Panc1 (cell line): ENCODE measurements around the gene ZNF444. TPM values are rescaled to one million over a fixed set of nuclear protein-coding genes. Genes with fewer than 3 reads are reported as not detected.

Experiments
- ATAC-seq: fragments of 200-7000 bp; cut with Tn5 transposase; 2 replicates; pipeline ENCODE4 v1.9.1; 2020; ENCODE audit warnings: mild to moderate bottlenecking, moderate library complexity
- BruUV-seq: library from RNA; stranded (reverse); fragments of 400-500 nt; replicated peaks from 2 replicates; lab custom pipeline; 2021; lab: Mats Ljungman, UMichigan
- CTCF ChIA-PET: fragments of 300-600 bp; sonication (Branson Sonifier 250); formaldehyde crosslinking; loops from one replicate; lab custom pipeline; 2022; ENCODE audit warnings: antibody characterized with exemption; lab: Charles Lee
- POLR2A ChIA-PET: fragments of 300-600 bp; sonication (Branson Sonifier 250); formaldehyde crosslinking; loops from one replicate; lab custom pipeline; 2022; ENCODE audit warnings: antibody characterized with exemption; lab: Charles Lee
- DNase-seq: peaks from one replicate; pipeline ENCODE4 v3.0.0-alpha.2; 2010; ENCODE audit warnings: low read depth, low spot score
- H3K27ac ChIP-seq: 2 replicates; pipeline ENCODE4 v1.5.1; 2011; ENCODE audit warnings: mild to moderate bottlenecking, low read length, inconsistent platforms
- H3K27me3 ChIP-seq: fragments of 200-500 bp; sonication (Bioruptor generic); 2 replicates; pipeline ENCODE4 v1.6.0; 2014; ENCODE audit warnings: low read length, inconsistent platforms; ENCODE audit not compliant: control insufficient read depth, insufficient read depth
- H3K36me3 ChIP-seq: fragments of 200-500 bp; sonication (Bioruptor generic); 2 replicates; pipeline ENCODE4 v1.5.1; 2014; ENCODE audit warnings: inconsistent platforms, mild to moderate bottlenecking, low read length, moderate library complexity; ENCODE audit not compliant: control insufficient read depth, insufficient read depth
- H3K4me1 ChIP-seq: 2 replicates; pipeline ENCODE4 v1.5.1; 2011; ENCODE audit warnings: inconsistent platforms, mild to moderate bottlenecking, low read length, moderate library complexity; ENCODE audit not compliant: control insufficient read depth, insufficient read depth
- H3K4me3 ChIP-seq, 2 experiments: 2 replicates each; pipeline ENCODE4 v1.5.1; 2011 to 2012; ENCODE audit warnings: low read depth in 2 of 2, low read length in 2 of 2, mild to moderate bottlenecking in 2 of 2, inconsistent platforms in 1 of 2, moderate library complexity in 1 of 2
- H3K9me3 ChIP-seq: fragments of 200-500 bp; sonication (Bioruptor generic); 2 replicates; pipeline ENCODE4 v1.5.1; 2014; ENCODE audit warnings: low read depth, mild to moderate bottlenecking, inconsistent platforms, low read length, moderate library complexity; ENCODE audit not compliant: control insufficient read depth, insufficient read depth
- POLR2AphosphoS5 ChIP-seq: IDR thresholded peaks from 2 replicates; pipeline ENCODE4 v1.6.1; 2012; ENCODE audit warnings: mild to moderate bottlenecking, low read depth, low read length, moderate library complexity
- SIN3A ChIP-seq: IDR thresholded peaks from 2 replicates; pipeline ENCODE4 v1.6.1; 2012; ENCODE audit warnings: low read depth, mild to moderate bottlenecking, low read length, moderate library complexity, borderline replicate concordance; ENCODE audit not compliant: insufficient read depth
- TCF7L2 ChIP-seq: IDR thresholded peaks from 2 replicates; pipeline ENCODE4 v1.6.1; 2011; ENCODE audit warnings: mild to moderate bottlenecking, low read depth, low read length, inconsistent platforms
- in situ Hi-C: cut with HindIII; loops from 2 replicates; pipeline ENCODE4 v1.10.0; 2016; ENCODE audit warnings: low sequenced_read_pairs, low pct_unique_long_range_greater_than_20kb
- intact Hi-C: fragments of 100-400 bp; cut with micrococcal nuclease; formaldehyde crosslinking; loops from one replicate; pipeline ENCODE4 v1.10.0; 2022; ENCODE audit not compliant: unreplicated experiment
- total RNA-seq: library from RNA; stranded (reverse); gene quantifications from one replicate; pipeline ENCODE4 v1.2.1, GENCODE V29; 2021; ENCODE audit not compliant: unreplicated experiment
- TF ChIP-seq, protein P1 (sequence below): fragments of 450-650 bp; IDR thresholded peaks from 2 replicates; pipeline ENCODE4 v1.5.1; 2017; ENCODE audit warnings: mild to moderate bottlenecking
- TF ChIP-seq, protein P2 (sequence below), 2 experiments: IDR thresholded peaks; 2 replicates each; pipeline ENCODE4 v1.6.1; 2011 to 2012; ENCODE audit warnings: low read depth in 2 of 2, control low read depth in 1 of 2, low read length in 1 of 2, mild to moderate bottlenecking in 1 of 2, moderate library complexity in 1 of 2; ENCODE audit not compliant: insufficient read depth in 1 of 2

The ZNF444 gene
- total RNA-seq, 1 experiment from 2014 or later = 81.5 TPM

DNA sequence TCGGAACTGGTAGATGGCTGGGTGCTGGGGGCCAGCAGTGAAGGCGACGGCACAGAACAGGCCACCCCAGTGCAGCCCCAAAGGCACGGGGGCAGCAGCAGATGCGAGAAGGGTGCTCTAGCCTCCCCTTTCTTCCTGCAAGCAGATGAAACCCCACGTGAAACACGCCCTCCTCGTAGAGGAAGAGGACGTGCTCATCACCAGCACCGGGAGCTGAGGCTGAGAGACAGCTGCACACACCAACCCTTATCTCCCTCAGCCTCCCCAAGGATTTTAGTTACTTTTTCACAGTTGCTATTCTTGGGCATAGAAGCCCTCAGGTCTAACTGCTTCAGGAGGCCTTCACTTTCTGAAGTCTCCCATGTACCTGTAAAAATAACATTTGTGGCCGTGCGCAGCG, 31.9 kb upstream of the ZNF444 start:
- no peak for DNase-seq
- no TSS peak for BruUV-seq
- ATAC-seq = no peak
- no peaks in the 10 kb centered on the region for H3K27me3 ChIP-seq
- peaks cover 95% of the 10 kb centered on the region for H3K4me1 ChIP-seq
- peak overlapping the region; percentile 87 for H3K27ac ChIP-seq
- no peaks in the 10 kb centered on the region for H3K9me3 ChIP-seq
- H3K4me3 ChIP-seq = no peak overlapping the region
- in situ Hi-C loops (no loop called here), intact Hi-C loops (no loop called here)
- TF ChIP-seq SIN3A = no peak
- TF ChIP-seq, protein P1, sequence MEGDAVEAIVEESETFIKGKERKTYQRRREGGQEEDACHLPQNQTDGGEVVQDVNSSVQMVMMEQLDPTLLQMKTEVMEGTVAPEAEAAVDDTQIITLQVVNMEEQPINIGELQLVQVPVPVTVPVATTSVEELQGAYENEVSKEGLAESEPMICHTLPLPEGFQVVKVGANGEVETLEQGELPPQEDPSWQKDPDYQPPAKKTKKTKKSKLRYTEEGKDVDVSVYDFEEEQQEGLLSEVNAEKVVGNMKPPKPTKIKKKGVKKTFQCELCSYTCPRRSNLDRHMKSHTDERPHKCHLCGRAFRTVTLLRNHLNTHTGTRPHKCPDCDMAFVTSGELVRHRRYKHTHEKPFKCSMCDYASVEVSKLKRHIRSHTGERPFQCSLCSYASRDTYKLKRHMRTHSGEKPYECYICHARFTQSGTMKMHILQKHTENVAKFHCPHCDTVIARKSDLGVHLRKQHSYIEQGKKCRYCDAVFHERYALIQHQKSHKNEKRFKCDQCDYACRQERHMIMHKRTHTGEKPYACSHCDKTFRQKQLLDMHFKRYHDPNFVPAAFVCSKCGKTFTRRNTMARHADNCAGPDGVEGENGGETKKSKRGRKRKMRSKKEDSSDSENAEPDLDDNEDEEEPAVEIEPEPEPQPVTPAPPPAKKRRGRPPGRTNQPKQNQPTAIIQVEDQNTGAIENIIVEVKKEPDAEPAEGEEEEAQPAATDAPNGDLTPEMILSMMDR = no peak
- TF ChIP-seq, protein P2, sequence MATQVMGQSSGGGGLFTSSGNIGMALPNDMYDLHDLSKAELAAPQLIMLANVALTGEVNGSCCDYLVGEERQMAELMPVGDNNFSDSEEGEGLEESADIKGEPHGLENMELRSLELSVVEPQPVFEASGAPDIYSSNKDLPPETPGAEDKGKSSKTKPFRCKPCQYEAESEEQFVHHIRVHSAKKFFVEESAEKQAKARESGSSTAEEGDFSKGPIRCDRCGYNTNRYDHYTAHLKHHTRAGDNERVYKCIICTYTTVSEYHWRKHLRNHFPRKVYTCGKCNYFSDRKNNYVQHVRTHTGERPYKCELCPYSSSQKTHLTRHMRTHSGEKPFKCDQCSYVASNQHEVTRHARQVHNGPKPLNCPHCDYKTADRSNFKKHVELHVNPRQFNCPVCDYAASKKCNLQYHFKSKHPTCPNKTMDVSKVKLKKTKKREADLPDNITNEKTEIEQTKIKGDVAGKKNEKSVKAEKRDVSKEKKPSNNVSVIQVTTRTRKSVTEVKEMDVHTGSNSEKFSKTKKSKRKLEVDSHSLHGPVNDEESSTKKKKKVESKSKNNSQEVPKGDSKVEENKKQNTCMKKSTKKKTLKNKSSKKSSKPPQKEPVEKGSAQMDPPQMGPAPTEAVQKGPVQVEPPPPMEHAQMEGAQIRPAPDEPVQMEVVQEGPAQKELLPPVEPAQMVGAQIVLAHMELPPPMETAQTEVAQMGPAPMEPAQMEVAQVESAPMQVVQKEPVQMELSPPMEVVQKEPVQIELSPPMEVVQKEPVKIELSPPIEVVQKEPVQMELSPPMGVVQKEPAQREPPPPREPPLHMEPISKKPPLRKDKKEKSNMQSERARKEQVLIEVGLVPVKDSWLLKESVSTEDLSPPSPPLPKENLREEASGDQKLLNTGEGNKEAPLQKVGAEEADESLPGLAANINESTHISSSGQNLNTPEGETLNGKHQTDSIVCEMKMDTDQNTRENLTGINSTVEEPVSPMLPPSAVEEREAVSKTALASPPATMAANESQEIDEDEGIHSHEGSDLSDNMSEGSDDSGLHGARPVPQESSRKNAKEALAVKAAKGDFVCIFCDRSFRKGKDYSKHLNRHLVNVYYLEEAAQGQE (IDR thresholded peaks at IDR 0.05; ENCODE audit: insufficient read depth in 1 of 2, low read depth in 2 of 2, low read length in 1 of 2) = no peak
- no peak for TF ChIP-seq TCF7L2
- no peak for TF ChIP-seq POLR2AphosphoS5
- ChIA-PET CTCF (interaction anchor here (0.5 kb wide), 1 partner anchor 95 kb away, joined by 3 read pairs; no protein-coding TSS in a partner anchor), POLR2A (no interaction called here)
- H3K36me3 ChIP-seq = no peaks in the 10 kb centered on the region

DNA sequence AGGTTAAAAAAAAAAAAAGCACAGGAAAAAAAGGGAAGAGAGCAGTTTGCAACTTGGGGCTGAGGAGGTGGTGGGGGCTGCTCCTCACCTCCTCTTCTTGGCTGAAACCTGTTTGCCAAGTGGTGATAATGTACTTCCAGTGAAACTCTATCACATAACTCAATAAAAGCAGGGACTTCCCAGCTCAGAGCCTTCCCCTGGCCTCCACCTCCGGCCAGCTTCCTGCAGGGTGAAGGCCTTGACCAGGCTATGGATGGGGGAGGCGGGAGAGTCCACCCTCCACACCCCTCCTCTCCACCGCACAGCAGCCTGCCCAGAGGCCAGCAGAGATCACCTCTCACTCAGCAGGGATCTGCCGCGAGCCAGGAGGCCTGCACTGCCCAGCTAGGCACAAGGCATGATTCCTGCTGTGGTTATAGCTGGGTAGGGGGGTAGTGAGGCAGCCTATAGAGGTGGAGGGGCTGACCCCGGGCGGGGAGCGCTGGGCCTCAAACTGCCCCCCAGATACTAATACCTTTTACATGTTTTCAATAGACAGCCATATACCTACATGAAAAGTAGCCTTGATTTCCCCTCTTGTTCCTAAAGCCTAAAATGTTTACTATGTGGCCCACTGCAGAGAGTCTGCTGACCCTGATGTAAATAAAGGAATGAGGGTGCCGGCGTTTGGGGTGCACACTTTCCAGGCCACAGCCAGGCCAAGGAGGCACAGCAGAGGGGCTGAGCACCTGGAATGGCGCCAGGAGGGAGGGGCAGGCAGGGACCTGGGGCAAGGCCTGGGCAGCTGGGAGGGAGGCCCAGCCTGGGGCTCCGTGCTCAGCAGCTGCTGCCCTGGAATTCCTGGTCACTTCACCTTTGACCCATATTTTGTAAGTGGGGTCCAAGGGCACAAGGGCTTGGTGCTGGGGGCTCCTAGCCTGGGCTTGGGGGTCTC, 30.3 kb upstream of the ZNF444 start:
- no peak for DNase-seq
- intact Hi-C loops = no loop called here
- H3K9me3 ChIP-seq = no peaks in the 10 kb centered on the region
- TF ChIP-seq TCF7L2 (peak; percentile 68), SIN3A (no peak), POLR2AphosphoS5 (peak; percentile 68; the same call in 1 of the 2 replicates)
- TF ChIP-seq, protein P2 (IDR thresholded peaks at IDR 0.05; ENCODE audit: insufficient read depth in 1 of 2, low read depth in 2 of 2, low read length in 1 of 2) = peak in 1 of 2 experiments; percentile 68; a peak in 1 of 4 replicates
- CTCF ChIA-PET = no interaction called here
- no peaks in the 10 kb centered on the region for H3K27me3 ChIP-seq
- H3K4me3 ChIP-seq = peak overlapping the region in 1 of 2 experiments; percentile 33; a peak in 2 of 4 replicates
- peaks cover 98% of the 10 kb centered on the region for H3K4me1 ChIP-seq
- H3K36me3 ChIP-seq = no peaks in the 10 kb centered on the region
- in situ Hi-C loops = no loop called here
- peak overlapping the region; percentile 87 for H3K27ac ChIP-seq
- BruUV-seq = no TSS peak
- POLR2A ChIA-PET = interaction anchor here (0.5 kb wide), 1 partner anchor 142 kb away, joined by 10 read pairs; no protein-coding TSS in a partner anchor
- ATAC-seq = peak; percentile 67
